SK-MEL-5 (cell line): Measurements from ENCODE around the gene CHSY1. TPM values are rescaled to one million over a fixed set of nuclear protein-coding genes. Genes with fewer than 3 reads are reported as not detected.

Experiments used
- DNase-seq: peaks from one replicate; pipeline ENCODE4 v3.0.0-alpha.2; 2016; ENCODE audit warnings: low read depth, low spot score
- in situ Hi-C: cut with HindIII; loops from 2 replicates; pipeline ENCODE4 v1.10.0; 2016; ENCODE audit warnings: low sequenced_read_pairs, high pct_unique_total_duplicates, low pct_unique_long_range_greater_than_20kb
- total RNA-seq: library from RNA; depleted of rRNA; stranded (reverse); fragments of >200 nt; shearing (Covaris generic); gene quantifications from 2 replicates; pipeline ENCODE4 v1.2.3, GENCODE V29; 2014

The CHSY1 gene
- total RNA-seq, 1 experiment from 2014 or later: 22.4 TPM

DNA sequence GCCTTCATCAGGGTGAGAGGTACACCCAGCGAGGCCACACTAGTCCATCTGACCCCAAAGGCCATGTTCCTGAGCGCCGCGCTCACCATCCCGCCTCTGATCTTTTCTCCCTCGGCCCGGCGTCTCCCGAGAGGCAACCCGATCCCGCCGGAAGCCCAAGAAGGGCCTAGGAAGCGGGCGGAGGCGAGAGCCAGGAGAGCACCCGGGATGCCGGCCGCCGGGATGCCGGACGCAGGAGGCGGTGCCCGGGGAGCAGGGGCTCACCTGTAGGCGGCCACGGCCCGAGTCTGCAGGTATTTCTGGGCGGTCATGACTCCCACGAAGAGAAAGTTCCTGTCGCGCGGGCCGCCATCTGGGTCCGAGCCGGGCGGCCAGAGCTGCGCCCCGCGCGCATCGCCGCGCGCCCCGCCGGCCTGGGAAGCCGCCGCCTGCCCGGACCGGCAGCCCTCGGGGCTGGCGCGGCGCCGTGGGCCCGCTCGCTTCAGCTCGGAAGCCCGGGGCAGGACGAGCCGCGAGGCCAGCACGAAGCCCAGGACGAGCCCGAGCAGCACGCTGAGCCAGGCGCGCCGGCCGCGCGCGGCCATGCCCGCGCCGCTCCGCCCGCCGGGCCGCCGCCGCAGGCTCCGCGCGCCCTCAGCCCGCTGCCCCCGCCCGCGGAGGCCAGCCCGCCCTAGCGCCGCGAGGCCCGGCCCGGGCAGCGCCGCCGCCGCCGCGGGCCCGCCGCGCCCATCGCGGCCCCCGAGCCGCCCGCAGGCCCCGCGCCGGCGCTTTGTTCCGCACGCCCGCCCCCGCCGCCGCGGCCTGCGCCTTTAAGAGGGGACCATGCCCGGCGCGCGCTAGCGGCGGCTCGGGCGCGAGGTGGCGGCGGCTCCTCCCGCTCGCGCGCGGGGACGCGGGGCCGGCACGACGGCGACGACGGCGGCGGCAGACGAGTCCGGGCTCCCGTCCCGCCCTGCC, 697 bp downstream of the CHSY1 start:
- in situ Hi-C loops: no loop called here
- DNase-seq: no peak

DNA sequence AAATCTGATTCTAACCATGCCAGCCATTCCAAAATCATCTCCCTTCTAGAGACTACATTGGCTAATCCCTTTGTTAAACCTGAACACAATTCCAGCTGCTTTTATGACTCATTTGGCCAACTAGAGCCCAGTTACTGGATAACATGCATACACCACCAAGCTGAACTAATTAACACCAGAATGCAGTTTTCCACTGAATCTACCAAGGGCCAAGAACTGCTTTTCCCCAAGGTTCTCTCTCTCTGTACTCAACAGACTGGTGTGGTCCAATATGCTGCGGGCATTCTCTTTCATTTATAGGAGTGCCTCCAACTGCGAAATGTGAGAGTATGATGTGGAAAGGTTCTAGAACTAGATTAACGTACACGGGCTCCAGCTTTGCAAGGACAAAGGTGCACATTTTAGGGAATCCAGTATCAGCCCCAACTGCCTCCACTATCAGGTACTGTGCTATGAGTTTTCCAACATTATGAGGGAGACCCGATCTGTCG, 1.5 kb downstream of the CHSY1 start:
- in situ Hi-C loops: no loop called here
- DNase-seq: no peak

DNA sequence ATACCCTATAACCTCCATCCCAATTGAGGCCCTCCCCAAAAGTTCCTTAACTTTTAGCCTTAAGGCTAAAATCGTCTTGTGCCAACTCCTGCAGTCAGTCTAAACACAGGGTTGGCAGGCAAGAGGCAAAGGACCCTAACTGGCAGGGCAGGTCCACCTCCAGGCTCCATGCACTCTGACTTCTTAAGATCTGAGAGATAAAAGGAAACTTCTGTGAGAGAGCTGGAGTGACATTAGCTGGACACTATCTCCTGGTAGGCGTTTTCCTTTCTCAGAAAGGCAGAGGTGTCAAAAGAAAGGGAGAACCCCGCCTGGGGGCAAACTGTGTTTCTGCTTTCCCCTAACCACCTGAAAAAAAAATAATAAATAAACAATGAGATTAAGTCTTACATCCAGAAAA, 3.6 kb downstream of the CHSY1 start:
- in situ Hi-C loops: no loop called here
- DNase-seq: no peak

DNA sequence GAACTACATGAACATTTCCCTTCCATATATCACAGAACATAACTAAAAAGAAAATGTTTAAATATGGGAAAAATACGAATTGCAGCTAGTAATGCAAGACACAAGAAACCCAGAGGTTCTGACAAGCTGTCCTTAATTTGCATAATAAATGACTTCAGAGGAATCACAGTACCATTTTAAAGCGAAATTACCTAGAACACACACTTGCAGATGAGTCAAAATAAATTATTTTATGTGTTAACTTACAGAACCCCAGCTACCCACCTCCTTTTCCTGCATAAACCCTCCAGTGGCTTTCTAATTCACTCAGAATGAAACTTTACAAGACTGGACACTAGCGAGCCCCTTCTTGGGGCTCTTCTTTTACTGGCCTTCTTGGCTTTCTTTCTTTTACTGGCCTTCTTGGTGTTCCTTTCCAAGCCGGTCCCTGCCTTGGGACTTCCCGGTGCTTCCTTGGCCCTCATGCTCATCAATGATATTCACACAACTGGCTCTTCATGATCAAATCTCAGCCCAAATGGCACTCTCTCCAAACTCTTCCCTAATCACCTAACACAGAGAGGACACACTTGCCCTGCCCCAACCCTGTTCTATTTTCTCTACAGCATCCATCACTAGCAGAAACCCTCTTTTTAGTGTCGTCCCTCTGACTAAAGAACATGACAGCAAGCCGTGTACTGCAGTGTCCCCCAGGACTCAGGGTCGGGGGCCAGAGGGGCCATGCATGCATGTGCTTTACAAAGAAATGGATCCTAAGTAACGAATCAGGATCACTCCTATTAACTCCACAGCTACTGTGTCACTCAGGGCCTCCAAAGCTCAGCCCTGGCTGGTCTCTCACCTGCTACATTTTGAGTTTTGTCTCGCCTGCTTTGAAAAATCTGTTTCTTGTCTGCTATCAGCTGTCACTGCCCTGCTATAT, 4.8 kb downstream of the CHSY1 start:
- no peak for DNase-seq
- in situ Hi-C loops: no loop called here

DNA sequence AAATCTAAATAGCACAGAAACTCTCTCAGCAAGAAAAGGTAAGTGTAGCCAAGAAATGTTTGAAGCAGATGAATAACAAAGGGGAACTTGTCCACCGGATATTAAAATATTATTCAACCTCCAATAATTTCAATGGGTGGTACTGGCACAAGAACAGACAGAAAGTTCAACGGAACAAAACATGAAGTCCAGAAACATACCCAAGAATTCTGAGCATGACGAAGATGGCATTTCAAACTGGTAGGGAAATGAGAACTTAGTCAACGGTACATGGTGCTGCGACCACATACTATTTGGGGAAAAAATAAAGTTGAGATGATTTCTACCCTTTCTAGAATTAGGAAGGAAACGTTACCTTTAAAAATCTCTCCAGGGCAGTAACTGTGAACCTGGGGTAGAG, 5.5 kb downstream of the CHSY1 start:
- no peak for DNase-seq
- in situ Hi-C loops: no loop called here

DNA sequence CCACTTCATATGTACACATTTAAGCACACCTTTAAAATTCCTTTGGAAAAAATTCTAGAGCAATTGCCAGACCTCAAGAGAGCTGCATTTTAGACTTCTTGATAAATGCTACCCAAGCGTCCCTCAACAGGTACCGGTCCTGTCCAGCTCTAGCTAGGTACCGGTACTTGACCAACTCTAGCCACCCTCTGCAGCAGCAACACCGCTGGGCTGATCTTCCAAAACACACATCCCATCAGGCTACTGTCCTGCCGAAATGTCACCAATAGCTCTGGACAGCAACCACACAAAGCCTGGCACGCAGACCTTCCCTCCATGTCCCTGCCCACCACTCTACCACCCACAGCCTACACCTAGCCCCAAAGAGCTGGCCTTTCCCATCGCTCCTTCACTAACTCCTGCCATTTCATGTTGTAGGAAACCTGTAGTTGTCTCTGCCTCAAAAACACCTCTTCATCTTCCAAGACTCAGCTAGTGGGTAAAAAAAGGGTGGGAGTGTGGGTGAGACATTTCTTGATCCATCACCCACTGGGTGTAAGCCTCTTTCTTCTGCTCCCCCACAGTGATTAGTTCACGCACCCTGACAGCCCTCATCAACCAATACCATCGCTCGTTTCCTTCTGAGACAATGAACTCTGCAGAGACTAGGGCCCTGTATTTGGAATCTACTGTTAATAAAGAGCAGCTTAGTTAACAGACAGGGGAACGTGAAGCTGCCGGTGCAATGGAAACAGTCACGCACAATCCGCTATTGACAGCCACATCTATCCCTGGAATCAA, 6.8 kb downstream of the CHSY1 start:
- DNase-seq: no peak
- in situ Hi-C loops: no loop called here

DNA sequence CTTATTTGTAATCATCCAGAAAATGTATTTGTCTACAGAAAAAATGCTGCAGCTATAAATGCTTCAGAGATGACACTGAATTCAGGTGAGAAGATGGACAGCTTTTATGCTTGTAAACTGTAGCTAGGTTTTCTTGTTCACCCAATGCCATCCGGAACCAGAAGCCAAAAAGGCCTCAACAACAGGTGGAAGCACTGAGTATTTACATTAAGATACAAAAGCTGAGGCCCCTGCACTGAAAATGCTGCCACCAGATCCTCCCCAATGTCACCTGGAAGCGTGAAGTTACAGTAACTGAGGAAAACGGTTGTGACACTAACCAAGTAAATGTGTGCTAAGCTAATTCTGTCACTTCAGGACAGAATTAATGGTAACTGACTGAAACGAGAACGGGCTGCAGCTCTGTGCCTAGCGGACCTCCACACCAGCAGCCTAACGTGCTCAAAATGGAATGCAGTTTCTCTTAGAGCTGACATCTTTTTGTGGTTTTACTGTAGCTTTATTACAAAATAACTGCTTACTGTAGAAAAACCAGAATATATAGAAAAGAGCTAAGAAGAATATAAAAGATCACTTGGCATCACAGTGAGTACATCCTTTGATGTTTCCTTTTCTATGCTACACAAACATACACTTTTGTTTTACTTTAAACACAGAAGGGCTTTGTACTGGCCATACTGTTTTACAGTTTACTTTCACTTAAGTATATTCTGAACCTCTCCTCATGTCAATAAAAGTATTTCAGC, 7.6 kb downstream of the CHSY1 start:
- in situ Hi-C loops: no loop called here
- DNase-seq: no peak

DNA sequence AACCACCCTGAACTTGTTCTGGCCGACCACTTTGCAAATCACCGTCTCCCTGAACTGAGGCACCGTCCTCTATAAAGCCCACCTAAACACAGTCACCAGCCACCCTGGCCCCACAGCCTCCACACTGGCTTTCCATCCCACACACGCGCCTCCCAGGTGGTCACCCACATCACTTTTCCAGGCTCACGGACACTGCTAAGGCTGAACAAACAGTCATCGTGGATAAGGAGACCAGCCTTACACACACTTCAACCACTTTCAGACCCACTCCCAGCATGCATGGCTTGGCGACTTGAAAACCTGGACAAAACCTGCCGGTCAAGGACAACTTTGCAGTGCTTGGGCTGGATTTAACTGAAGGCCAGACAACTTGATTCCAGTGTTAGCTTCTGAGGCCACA, 8.4 kb downstream of the CHSY1 start:
- DNase-seq: no peak
- in situ Hi-C loops: no loop called here

DNA sequence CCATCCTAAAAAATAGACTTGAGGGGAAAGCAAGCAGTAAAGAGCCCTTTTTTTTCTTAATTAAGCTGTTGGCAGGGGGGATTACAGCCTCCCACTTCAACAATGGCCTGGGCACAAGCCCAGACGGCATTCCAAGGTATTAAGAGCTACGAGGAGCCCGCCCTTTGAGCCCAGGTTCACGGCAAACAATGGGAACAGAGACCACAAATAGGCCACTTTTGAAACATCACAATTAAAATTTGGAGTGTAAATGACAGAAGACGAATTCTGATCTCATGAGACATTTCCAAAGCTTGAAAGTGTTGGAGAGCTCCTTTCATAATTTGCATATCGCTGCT, 8.9 kb downstream of the CHSY1 start:
- in situ Hi-C loops: no loop called here

DNA sequence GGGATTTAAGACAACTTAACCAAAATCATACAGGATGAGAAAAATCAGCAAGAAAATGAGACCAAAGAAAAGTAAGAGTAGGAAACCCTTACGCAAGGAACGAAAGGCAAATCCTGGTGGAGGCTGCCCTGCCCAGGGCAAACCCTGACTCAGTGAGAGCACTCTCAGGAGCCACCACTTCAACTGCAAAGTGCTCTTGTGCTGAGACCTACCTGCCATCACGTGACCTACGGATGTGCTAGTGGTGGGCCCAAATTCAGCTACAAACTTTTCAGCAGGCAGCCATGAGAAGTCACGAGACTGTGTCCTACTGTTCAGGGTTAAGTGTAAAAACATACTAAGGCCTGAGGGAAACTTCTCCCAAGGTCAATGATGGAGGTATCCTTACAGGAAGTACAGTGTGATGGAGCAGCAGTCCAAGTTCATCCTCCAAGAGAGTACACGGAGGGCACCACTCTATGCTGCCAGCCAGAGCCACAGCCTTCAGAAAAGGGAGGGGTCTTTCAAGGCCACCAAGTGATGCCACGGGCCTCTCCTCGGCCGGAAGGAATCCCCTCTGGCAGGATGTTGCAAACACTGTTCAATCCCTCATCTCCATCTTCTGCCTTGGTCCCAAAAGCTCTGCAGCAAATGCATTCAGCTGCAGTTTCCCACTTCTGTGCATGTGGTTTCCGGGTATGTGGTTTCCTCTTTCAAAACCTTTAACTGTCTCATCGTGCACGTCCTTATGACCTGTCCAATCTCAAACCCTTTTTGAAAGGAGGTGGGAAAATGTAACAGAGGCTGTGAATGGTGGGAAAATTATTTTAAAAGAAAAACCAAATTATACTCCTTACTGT, 9.5 kb downstream of the CHSY1 start:
- DNase-seq: no peak

More for the DNA sequence above, 8.9 kb downstream of the CHSY1 start:
- no peak for DNase-seq

DNA sequence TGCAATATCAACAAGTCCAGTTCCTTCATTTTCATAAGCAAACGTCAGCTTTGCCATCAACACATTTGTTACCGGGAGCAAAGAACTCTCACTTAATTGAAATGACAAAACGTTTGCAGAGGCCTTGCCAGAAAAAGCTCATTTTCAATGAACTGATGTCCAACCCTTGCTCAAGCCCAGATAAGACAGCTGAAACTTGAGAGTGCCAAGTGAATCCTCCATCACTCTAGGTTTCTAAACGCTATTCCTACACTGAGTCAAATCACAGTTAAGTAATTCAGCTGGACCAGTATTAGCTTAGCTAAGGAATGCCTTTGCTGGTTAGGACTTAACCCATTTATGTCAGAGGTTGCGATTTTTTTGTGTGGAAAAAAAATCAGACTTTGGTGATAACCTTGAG, 11.5 kb downstream of the CHSY1 start:
- in situ Hi-C loops: no loop called here

More for the DNA sequence above, 9.5 kb downstream of the CHSY1 start:
- in situ Hi-C loops: no loop called here

DNA sequence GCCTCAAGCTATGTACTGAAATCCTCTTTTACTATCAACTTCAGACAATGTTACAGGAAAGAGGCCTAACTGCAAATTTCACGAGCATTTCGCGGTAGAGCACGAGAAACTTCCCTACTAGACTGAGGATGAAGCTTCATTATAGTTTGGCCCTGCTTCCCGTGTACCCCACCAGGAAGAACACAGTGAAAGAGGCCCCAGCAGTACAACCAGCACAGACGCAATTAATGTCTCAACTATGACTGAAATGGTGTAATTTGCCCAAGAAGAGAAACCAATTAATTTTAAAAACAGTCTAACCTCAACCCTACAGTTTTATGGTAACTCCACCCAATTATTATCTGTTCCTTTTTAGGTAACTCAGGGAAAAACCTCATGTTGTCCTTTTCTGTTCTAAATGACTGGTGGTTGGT, 12.1 kb downstream of the CHSY1 start:
- in situ Hi-C loops: no loop called here

More for the DNA sequence above, 11.5 kb downstream of the CHSY1 start:
- no peak for DNase-seq

DNA sequence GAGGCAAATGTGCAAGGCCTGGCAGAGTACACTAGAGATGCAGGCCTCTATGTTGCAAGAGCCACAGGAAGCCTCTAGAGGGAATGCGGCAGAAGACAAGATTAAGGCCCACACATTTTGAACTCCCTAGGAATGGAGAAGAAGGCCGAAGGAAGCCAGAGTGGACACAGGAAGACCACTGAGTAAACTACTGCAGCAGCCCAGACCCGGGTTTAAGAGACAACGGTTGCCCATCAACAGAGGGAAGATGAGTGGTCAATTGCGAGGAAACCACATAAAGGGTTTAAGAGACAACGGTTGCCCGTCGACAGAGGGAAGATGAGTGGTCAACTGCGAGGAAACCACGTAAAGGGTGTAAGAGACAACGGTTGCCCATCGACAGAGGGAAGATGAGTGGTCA, 14.6 kb downstream of the CHSY1 start:
- in situ Hi-C loops: no loop called here

More for the DNA sequence above, 12.1 kb downstream of the CHSY1 start:
- no peak for DNase-seq

DNA sequence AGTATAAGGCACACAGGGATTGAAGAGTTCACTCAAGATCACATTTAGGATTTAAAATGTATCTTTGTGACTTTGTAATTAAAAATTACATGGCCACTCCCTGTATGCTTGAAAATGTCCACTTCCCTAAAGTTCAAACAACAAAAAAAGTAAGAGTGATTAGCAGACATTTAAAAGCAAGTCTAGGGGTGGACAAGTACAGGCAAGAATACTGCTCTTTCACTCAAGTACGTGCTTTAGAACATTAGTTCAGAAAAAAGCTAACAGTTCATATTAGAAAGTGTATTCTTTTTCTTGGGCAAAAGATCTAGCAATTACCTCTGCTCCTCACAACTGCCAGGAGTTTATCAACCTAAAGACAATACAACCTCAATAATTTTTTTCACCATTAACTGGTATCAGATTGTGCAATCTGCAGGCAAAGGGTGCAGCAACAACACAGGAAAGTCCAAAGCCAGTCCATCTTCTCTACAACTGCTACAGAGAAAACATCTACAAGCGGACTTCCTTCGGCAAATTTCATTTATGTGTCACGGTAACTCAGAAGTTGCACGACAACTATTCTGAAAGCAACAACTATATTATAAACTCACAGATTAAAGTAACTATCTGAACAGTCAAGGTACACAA, 18.1 kb downstream of the CHSY1 start:
- in situ Hi-C loops: no loop called here
- DNase-seq: no peak

More for the DNA sequence above, 14.6 kb downstream of the CHSY1 start:
- DNase-seq: no peak

DNA sequence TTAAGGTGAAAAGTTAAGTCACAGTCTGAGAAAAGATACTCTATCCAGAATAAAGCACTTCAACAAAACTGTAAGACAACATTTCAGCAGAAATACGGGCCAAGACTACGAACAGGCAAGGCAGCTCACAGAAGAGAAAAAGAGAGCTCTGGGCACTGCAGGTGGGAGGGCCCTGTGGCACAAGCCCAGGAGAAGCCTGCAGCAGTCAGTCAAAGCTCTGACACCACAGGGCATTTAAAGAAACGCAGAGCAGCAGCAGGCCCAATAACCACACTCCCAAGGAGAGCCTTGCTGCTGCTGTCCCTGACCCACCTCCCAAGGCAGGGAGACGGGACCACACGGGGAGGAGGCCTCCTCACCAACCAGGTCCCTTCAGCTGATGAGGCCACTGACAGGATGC, 19.2 kb downstream of the CHSY1 start:
- DNase-seq: no peak
- in situ Hi-C loops: no loop called here

DNA sequence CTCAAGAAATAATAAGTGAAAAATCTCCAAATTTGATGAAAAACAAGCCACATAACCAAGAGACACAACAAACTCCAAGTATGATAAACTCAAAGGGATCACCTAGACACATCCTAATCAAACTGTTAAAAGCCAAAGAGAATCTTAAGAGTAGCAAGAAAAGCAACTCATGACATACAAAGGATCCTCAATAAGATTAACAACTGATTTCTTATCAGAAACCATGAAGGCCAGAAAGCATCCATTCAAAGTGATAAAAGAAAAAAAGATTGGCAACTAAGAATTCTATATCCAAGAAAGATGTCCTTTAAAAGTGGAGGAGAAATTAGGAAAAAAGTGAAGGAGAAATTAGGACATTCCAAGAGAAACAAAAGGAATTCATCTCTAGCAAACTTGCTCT, 23.5 kb downstream of the CHSY1 start:
- no peak for DNase-seq
- in situ Hi-C loops: no loop called here
